Activated B cell treated with CpG ODN at 0.5 μM for 24 hours (primary cell): ENCODE results near the gene AACS. TPM values are rescaled to one million over a fixed set of nuclear protein-coding genes. Genes with fewer than 3 reads are reported as not detected.

Experiments used
- ATAC-seq: fragments of 200-7000 bp; cut with Tn5 transposase; one replicate; pipeline ENCODE4 v1.10.0; 2021; ENCODE audit warnings: low read depth, mild to moderate bottlenecking, moderate library complexity
- CTCF ChIA-PET: fragments of 350-600 bp; sonication (Branson Sonifier 250); formaldehyde crosslinking; loops from one replicate; lab custom pipeline; 2021; ENCODE audit warnings: antibody characterized with exemption; lab: Charles Lee
- POLR2A ChIA-PET: fragments of 350-600 bp; sonication (Branson Sonifier 250); formaldehyde crosslinking; loops from one replicate; lab custom pipeline; 2021; ENCODE audit warnings: antibody characterized with exemption; lab: Charles Lee
- DNase-seq: peaks from one replicate; pipeline ENCODE4 v3.0.0; 2022
- H3K27ac Mint-ChIP-seq: one replicate; pipeline ENCODE4 v1.8.0; 2020; ENCODE audit warnings: mixed read lengths
- H3K27me3 Mint-ChIP-seq: one replicate; pipeline ENCODE4 v1.8.0; 2021; ENCODE audit warnings: mixed read lengths
- H3K36me3 Mint-ChIP-seq: one replicate; pipeline ENCODE4 v1.8.0; 2021; ENCODE audit warnings: low read depth, mixed read lengths
- H3K4me1 Mint-ChIP-seq: one replicate; pipeline ENCODE4 v1.8.0; 2021; ENCODE audit warnings: mixed read lengths
- H3K4me3 Mint-ChIP-seq: one replicate; pipeline ENCODE4 v1.8.0; 2020; ENCODE audit warnings: mild to moderate bottlenecking, mixed read lengths
- H3K9me3 Mint-ChIP-seq: one replicate; pipeline ENCODE4 v1.8.0; 2020; ENCODE audit warnings: mixed read lengths
- CTCF ChIP-seq: fragments of 200-600 bp; IDR thresholded peaks from one replicate; pipeline ENCODE4 v1.8.0; 2022; ENCODE audit warnings: antibody characterized with exemption, mild to moderate bottlenecking
- intact Hi-C: fragments of 100-400 bp; cut with micrococcal nuclease; formaldehyde crosslinking; loops from one replicate; pipeline ENCODE4 v1.15.1; 2024
- total RNA-seq: library from RNA; stranded (reverse); gene quantifications from 2 replicates; pipeline ENCODE4 v1.2.3, GENCODE V29; 2022

The AACS gene
- total RNA-seq, 1 donor from 2014 or later: 18.7 TPM

GRCh38 chr12:125089083-125089482, 23.8 kb downstream of the AACS start:
- H3K27me3 Mint-ChIP-seq: no peaks in the 10 kb centered on the region
- no peaks in the 10 kb centered on the region for H3K4me1 Mint-ChIP-seq
- ChIA-PET POLR2A (no interaction called here), CTCF (no interaction called here)
- H3K27ac Mint-ChIP-seq: no peak overlapping the region
- H3K36me3 Mint-ChIP-seq: peaks cover 22% of the 10 kb centered on the region
- TF ChIP-seq CTCF: no peak
- no peak overlapping the region for H3K4me3 Mint-ChIP-seq
- H3K9me3 Mint-ChIP-seq: no peaks in the 10 kb centered on the region
- intact Hi-C loops: no loop called here
- DNase-seq: no peak
- ATAC-seq: no peak

- Mint-ChIP-seq H3K27me3 (no peaks in the 10 kb centered on the region), H3K36me3 (peaks cover 25% of the 10 kb centered on the region), H3K9me3 (no peaks in the 10 kb centered on the region), H3K4me3 (no peak overlapping the region), H3K4me1 (no peaks in the 10 kb centered on the region), H3K27ac (no peak overlapping the region)
- no peak for ATAC-seq
- no peak for TF ChIP-seq CTCF
- no peak for DNase-seq
- POLR2A ChIA-PET: no interaction called here
- CTCF ChIA-PET: no interaction called here
- intact Hi-C loops: no loop called here
Measured at GRCh38 chr12:125089626-125090025, 24.4 kb downstream of the AACS start.

GRCh38 chr12:125090437-125090836, 25.2 kb downstream of the AACS start:
- ChIA-PET POLR2A (no interaction called here), CTCF (no interaction called here)
- no peak for ATAC-seq
- intact Hi-C loops: no loop called here
- Mint-ChIP-seq H3K27me3 (no peaks in the 10 kb centered on the region), H3K27ac (no peak overlapping the region), H3K9me3 (no peaks in the 10 kb centered on the region), H3K36me3 (peaks cover 23% of the 10 kb centered on the region), H3K4me1 (no peaks in the 10 kb centered on the region), H3K4me3 (no peak overlapping the region)
- DNase-seq: no peak
- TF ChIP-seq CTCF: no peak

- Mint-ChIP-seq H3K4me1 (no peaks in the 10 kb centered on the region), H3K27me3 (no peaks in the 10 kb centered on the region), H3K9me3 (no peaks in the 10 kb centered on the region), H3K36me3 (peaks cover 17% of the 10 kb centered on the region), H3K27ac (no peak overlapping the region), H3K4me3 (no peak overlapping the region)
- TF ChIP-seq CTCF: no peak
- ATAC-seq (no peak), DNase-seq (no peak)
- intact Hi-C loops: no loop called here
- CTCF ChIA-PET: no interaction called here
- POLR2A ChIA-PET: no interaction called here
Measured at GRCh38 chr12:125091401-125091800, 26.2 kb downstream of the AACS start.

GRCh38 chr12:125092108-125092871, 27.1 kb downstream of the AACS start:
- ChIA-PET CTCF (no interaction called here), POLR2A (no interaction called here)
- DNase-seq (no peak), ATAC-seq (no peak)
- H3K4me1 Mint-ChIP-seq: no peaks in the 10 kb centered on the region
- intact Hi-C loops: no loop called here
- H3K4me3 Mint-ChIP-seq: no peak overlapping the region
- H3K36me3 Mint-ChIP-seq: peaks cover 12% of the 10 kb centered on the region
- no peak overlapping the region for H3K27ac Mint-ChIP-seq
- no peak for TF ChIP-seq CTCF
- H3K27me3 Mint-ChIP-seq: no peaks in the 10 kb centered on the region
- no peaks in the 10 kb centered on the region for H3K9me3 Mint-ChIP-seq
